Measurements from ENCODE around the gene CHD5. TPM values are rescaled to one million over a fixed set of nuclear protein-coding genes. Genes with fewer than 3 reads are reported as not detected.

Gene CHD5
- total RNA-seq, 1 experiment from 2014 or later, result 62.9 TPM

- peaks cover 5% of the 10 kb centered on the region for H3K4me1 ChIP-seq (ENCODE audit: control insufficient read depth, insufficient read depth, low read length)
- in situ Hi-C loops (cut with HindIII; ENCODE audit: low pct_unique_long_range_greater_than_20kb, low sequenced_read_pairs) (no loop called here), intact Hi-C loops (cut with micrococcal nuclease; ENCODE audit: unreplicated experiment) (no loop called here)
- no peaks in the 10 kb centered on the region for H3K9me3 ChIP-seq (ENCODE audit: control insufficient read depth, insufficient read depth, low read depth, low read length)
- H3K27ac ChIP-seq (ENCODE audit: low read length), result no peak overlapping the region
- no peaks in the 10 kb centered on the region for H3K27me3 ChIP-seq (ENCODE audit: control insufficient read depth, insufficient read depth, low read length)
- ChIA-PET CTCF (no interaction called here), POLR2A (no interaction called here)
- ATAC-seq, result no peak
- no peak for TF ChIP-seq TCF7L2 (IDR thresholded peaks at IDR 0.05; ENCODE audit: low read depth, low read length)
- no peak for TF ChIP-seq SIN3A (IDR thresholded peaks at IDR 0.05; ENCODE audit: borderline replicate concordance, insufficient read depth, low read depth, low read length)
- no peak for TF ChIP-seq CTCF (IDR thresholded peaks at IDR 0.05)
- TF ChIP-seq REST (IDR thresholded peaks at IDR 0.05; ENCODE audit: insufficient read depth in 1 of 2, low read depth in 2 of 2, low read length in 1 of 2), result no peak
- no peak for TF ChIP-seq POLR2AphosphoS5 (IDR thresholded peaks at IDR 0.05; ENCODE audit: low read depth, low read length)
- no TSS peak for BruUV-seq (replicated peaks)
- no peak for DNase-seq (ENCODE audit: low read depth, low spot score)
- H3K36me3 ChIP-seq (ENCODE audit: control insufficient read depth, insufficient read depth, low read length), result no peaks in the 10 kb centered on the region
- no peak overlapping the region for H3K4me3 ChIP-seq (ENCODE audit: low read depth in 2 of 2, low read length in 2 of 2)
These were observed 31.6 kb upstream of the CHD5 start for GRCh38 chr1:6211731-6212130.

- ChIA-PET CTCF (no interaction called here), POLR2A (no interaction called here)
- intact Hi-C loops (cut with micrococcal nuclease; ENCODE audit: unreplicated experiment) (no loop called here), in situ Hi-C loops (cut with HindIII; ENCODE audit: low pct_unique_long_range_greater_than_20kb, low sequenced_read_pairs) (no loop called here)
- Histone ChIP-seq H3K36me3 (ENCODE audit: control insufficient read depth, insufficient read depth, low read length) (no peaks in the 10 kb centered on the region; the same call in 1 of the 2 replicates), H3K27ac (ENCODE audit: low read length) (no peak overlapping the region), H3K27me3 (ENCODE audit: control insufficient read depth, insufficient read depth, low read length) (no peaks in the 10 kb centered on the region), H3K9me3 (ENCODE audit: control insufficient read depth, insufficient read depth, low read depth, low read length) (no peaks in the 10 kb centered on the region), H3K4me1 (ENCODE audit: control insufficient read depth, insufficient read depth, low read length) (peaks cover 5% of the 10 kb centered on the region), H3K4me3 (ENCODE audit: low read depth in 2 of 2, low read length in 2 of 2) (no peak overlapping the region)
- no peak for DNase-seq (ENCODE audit: low read depth, low spot score)
- no peak for ATAC-seq
- BruUV-seq (replicated peaks), result no TSS peak
- TF ChIP-seq SIN3A (IDR thresholded peaks at IDR 0.05; ENCODE audit: borderline replicate concordance, insufficient read depth, low read depth, low read length) (no peak), CTCF (IDR thresholded peaks at IDR 0.05) (no peak), POLR2AphosphoS5 (IDR thresholded peaks at IDR 0.05; ENCODE audit: low read depth, low read length) (no peak), REST (IDR thresholded peaks at IDR 0.05; ENCODE audit: insufficient read depth in 1 of 2, low read depth in 2 of 2, low read length in 1 of 2) (no peak), TCF7L2 (IDR thresholded peaks at IDR 0.05; ENCODE audit: low read depth, low read length) (no peak)
These were observed 30.7 kb upstream of the CHD5 start for GRCh38 chr1:6210591-6211355.
